ENCODE data around the gene KIF5A. TPM values are rescaled to one million over a fixed set of nuclear protein-coding genes. Genes with fewer than 3 reads are reported as not detected.

The KIF5A gene
- total RNA-seq, 2 experiments from 2014 or later, result 1.3 to 1.4 TPM

- H3K4me3 Mint-ChIP-seq, result no peak overlapping the region
- no peaks in the 10 kb centered on the region for H3K4me1 Mint-ChIP-seq
- POLR2A ChIA-PET, result no interaction called here
- H3K27ac Mint-ChIP-seq, result no peak overlapping the region
- peaks cover 2% of the 10 kb centered on the region for H3K27me3 Mint-ChIP-seq
- intact Hi-C loops (cut with DNase I, micrococcal nuclease), result no loop called here
- DNase-seq (no peak), ATAC-seq (no peak)
- CTCF ChIA-PET, result no interaction called here
- no peaks in the 10 kb centered on the region for H3K9me3 Mint-ChIP-seq (ENCODE audit: low read depth)
- no peaks in the 10 kb centered on the region for H3K36me3 Mint-ChIP-seq (ENCODE audit: low read depth)
Measured at GRCh38 chr12:57577981-57578758, 28.3 kb downstream of the KIF5A start.

DNA sequence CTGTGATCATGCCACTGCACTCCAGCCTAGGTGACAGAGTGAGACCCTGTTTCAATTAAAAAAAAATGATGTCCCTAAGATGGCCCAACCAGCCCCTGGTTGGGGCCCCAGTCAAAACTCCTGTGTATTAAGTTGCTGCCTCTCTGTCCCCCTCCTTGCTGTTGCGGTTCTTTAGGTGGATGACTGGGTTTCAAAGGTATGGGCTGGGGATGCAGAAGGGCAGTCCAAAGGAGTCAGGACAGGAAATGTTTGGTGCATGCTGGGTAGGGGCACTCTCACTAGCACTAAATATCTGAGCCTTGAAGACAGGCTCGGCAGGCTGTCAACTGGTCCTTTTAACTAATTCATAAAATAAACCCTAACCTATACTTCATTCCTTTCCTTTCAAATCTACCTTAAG, 29.2 kb downstream of the KIF5A start:
- H3K9me3 Mint-ChIP-seq (ENCODE audit: low read depth), result no peaks in the 10 kb centered on the region
- H3K27ac Mint-ChIP-seq, result no peak overlapping the region
- intact Hi-C loops (cut with DNase I, micrococcal nuclease), result no loop called here
- POLR2A ChIA-PET, result interaction anchor here (0.7 kb wide), 1 partner anchor 40 kb away, joined by 3 read pairs; no protein-coding TSS in a partner anchor
- no peak for DNase-seq
- H3K36me3 Mint-ChIP-seq (ENCODE audit: low read depth), result no peaks in the 10 kb centered on the region
- no peaks in the 10 kb centered on the region for H3K4me1 Mint-ChIP-seq
- no peak overlapping the region for H3K4me3 Mint-ChIP-seq
- CTCF ChIA-PET, result interaction anchor here (1.4 kb wide), 1 partner anchor 15 kb away, joined by 3 read pairs; no protein-coding TSS in a partner anchor
- ATAC-seq, result no peak
- H3K27me3 Mint-ChIP-seq, result peaks cover 5% of the 10 kb centered on the region

DNA sequence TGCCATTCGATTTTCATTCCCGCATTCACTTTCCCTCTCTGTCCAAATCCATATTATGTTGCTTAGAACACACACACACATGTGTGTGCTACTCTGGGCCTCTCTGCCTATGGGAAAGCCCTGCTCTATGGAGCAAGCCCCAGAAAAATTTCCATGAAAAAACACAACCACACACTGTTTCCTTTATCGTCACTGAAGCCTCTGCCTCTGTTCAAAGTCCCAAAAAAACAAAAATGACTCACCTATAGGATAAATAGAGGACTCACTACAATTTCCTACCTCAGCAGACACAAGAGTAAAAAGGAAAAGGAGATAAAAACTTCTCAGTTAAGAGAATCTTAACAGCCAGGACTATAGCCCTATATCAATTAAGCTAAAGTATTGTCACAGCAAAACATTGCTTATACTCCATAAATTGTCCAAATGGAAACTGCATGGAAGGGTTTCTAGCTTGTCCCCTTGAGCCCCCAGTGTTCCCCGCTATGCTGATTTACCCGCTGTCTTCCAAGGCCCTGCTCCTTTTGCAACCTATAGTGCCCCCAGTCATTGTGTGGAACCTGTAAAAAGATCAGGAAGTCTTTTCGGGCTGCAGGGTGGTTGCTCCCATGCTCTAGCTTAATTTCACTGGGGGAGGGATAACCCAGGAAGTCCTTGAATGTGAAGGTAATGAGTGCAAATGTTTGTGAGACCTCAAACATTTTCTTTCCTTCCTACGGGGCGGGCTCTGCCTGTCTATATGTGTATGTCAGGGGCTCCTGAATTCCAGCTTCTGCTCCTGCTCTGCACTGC, 30.0 kb downstream of the KIF5A start:
- ATAC-seq (no peak), DNase-seq (no peak)
- no peak overlapping the region for H3K27ac Mint-ChIP-seq
- peaks cover 5% of the 10 kb centered on the region for H3K27me3 Mint-ChIP-seq
- H3K4me1 Mint-ChIP-seq, result no peaks in the 10 kb centered on the region
- ChIA-PET POLR2A (no interaction called here), CTCF (interaction anchor here (0.7 to 1.4 kb wide), 4 partner anchors 14 to 337 kb away, joined by 3 to 4 read pairs (median 3); no protein-coding TSS in a partner anchor)
- intact Hi-C loops (cut with DNase I, micrococcal nuclease), result no loop called here
- no peak overlapping the region for H3K4me3 Mint-ChIP-seq
- H3K36me3 Mint-ChIP-seq (ENCODE audit: low read depth), result no peaks in the 10 kb centered on the region
- H3K9me3 Mint-ChIP-seq (ENCODE audit: low read depth), result no peaks in the 10 kb centered on the region

DNA sequence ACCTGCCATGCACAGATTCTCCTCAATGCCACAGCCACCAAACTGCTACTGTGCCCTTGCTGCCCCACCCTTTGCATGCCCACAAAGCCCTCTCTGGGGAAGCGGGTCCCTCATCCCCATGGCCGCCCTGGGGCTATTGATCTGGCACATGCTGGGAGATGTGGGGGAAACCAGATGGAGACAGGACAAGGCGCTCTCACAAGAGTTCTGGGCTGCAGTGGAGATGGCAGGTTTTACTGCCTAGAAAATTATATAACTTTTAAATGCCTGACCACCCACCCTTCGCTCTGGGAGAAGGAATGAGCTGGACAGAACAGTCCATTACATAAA, 30.6 kb downstream of the KIF5A start:
- H3K9me3 Mint-ChIP-seq (ENCODE audit: low read depth), result no peaks in the 10 kb centered on the region
- H3K36me3 Mint-ChIP-seq (ENCODE audit: low read depth), result no peaks in the 10 kb centered on the region
- DNase-seq, result no peak
- no peak for ATAC-seq
- CTCF ChIA-PET, result interaction anchor here (0.7 to 5.6 kb wide), 4 partner anchors 42 to 338 kb away, joined by 3 to 76 read pairs (median 4); no protein-coding TSS in a partner anchor
- POLR2A ChIA-PET, result no interaction called here
- peaks cover 5% of the 10 kb centered on the region for H3K27me3 Mint-ChIP-seq
- H3K4me3 Mint-ChIP-seq, result no peak overlapping the region
- intact Hi-C loops (cut with DNase I, micrococcal nuclease), result no loop called here
- no peak overlapping the region for H3K27ac Mint-ChIP-seq
- no peaks in the 10 kb centered on the region for H3K4me1 Mint-ChIP-seq

- no peaks in the 10 kb centered on the region for H3K9me3 Mint-ChIP-seq (ENCODE audit: low read depth)
- DNase-seq (no peak), ATAC-seq (no peak)
- no peak overlapping the region for H3K4me3 Mint-ChIP-seq
- H3K27me3 Mint-ChIP-seq, result peaks cover 5% of the 10 kb centered on the region
- H3K27ac Mint-ChIP-seq, result no peak overlapping the region
- intact Hi-C loops (cut with DNase I, micrococcal nuclease), result loop anchor here in 1 of 2 experiments (2.0 kb wide), 2 partner anchors 111 to 161 kb away; no protein-coding TSS in a partner anchor
- ChIA-PET CTCF (interaction anchor here (0.6 to 5.6 kb wide), 10 partner anchors 11 to 157 kb away, joined by 3 to 76 read pairs (median 4); no protein-coding TSS in a partner anchor), POLR2A (no interaction called here)
- H3K4me1 Mint-ChIP-seq, result no peaks in the 10 kb centered on the region
- no peaks in the 10 kb centered on the region for H3K36me3 Mint-ChIP-seq (ENCODE audit: low read depth)
Measured at GRCh38 chr12:57581802-57582201, 32.0 kb downstream of the KIF5A start.

- ChIA-PET CTCF (interaction anchor here (0.6 to 5.6 kb wide), 22 partner anchors 10 to 551 kb away, joined by 3 to 76 read pairs (median 6); partner anchors contain the start of genes DCTN2 and OS9), POLR2A (interaction anchor here (0.8 kb wide), 1 partner anchor 84 kb away, joined by 4 read pairs; no protein-coding TSS in a partner anchor)
- Mint-ChIP-seq H3K9me3 (ENCODE audit: low read depth) (no peaks in the 10 kb centered on the region), H3K27me3 (peaks cover 5% of the 10 kb centered on the region), H3K4me3 (no peak overlapping the region), H3K27ac (no peak overlapping the region), H3K36me3 (ENCODE audit: low read depth) (no peaks in the 10 kb centered on the region), H3K4me1 (no peaks in the 10 kb centered on the region)
- ATAC-seq, result no peak
- intact Hi-C loops (cut with DNase I, micrococcal nuclease), result loop anchor here in 1 of 2 experiments (2.0 kb wide), 2 partner anchors 110 to 160 kb away; no protein-coding TSS in a partner anchor
- no peak for DNase-seq
Measured at GRCh38 chr12:57582440-57582839, 32.6 kb downstream of the KIF5A start.

DNA sequence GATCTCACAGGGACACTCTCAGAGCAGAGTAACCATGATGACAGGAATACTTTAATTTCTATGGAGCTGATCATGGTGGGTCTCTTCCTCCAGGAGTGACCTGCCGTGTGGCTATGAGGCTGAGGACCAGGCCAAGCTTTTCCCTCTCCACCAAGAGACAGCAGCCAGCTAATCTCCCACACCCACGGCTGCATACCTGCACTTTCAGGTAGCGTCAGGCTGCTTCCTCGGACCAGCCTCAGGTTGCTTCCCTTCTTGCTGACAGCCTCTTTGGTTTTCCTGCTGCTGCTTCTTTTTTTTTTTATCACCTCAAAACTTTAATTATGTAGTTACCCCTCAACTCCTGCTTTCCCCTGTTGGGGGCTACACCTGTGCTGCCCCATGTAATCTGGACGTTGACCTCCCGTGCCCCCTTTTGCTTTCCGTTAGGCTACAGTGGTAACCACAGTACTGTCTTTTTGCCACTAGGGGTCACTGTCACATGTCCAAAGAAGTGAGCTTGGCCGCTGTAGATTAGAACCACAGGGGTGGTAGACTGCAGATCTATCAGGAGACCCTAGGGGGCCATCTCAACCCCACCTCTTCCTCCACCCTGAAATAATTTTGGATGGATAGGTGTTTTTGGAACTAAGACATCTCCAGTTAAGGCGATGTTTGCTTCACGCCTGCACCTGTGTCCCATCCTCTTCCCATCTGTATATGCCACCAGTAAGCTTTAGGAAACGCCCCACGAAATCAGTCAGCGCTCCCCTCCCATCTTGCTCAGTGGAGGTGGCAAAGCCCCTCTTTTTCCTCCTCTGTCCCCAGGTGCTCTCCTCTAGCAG, 33.4 kb downstream of the KIF5A start:
- no peaks in the 10 kb centered on the region for H3K4me1 Mint-ChIP-seq
- no peaks in the 10 kb centered on the region for H3K36me3 Mint-ChIP-seq (ENCODE audit: low read depth)
- ATAC-seq (peak; percentile 100), DNase-seq (peak; percentile 80)
- no peak overlapping the region for H3K27ac Mint-ChIP-seq
- CTCF ChIA-PET, result interaction anchor here (0.6 to 5.6 kb wide), 39 partner anchors 9 to 1560 kb away, joined by 3 to 76 read pairs (median 5); partner anchors contain the start of genes DCTN2 and OS9
- no peaks in the 10 kb centered on the region for H3K9me3 Mint-ChIP-seq (ENCODE audit: low read depth)
- H3K27me3 Mint-ChIP-seq, result peaks cover 5% of the 10 kb centered on the region
- POLR2A ChIA-PET, result interaction anchor here (0.8 to 1.0 kb wide), 3 partner anchors 38 to 110 kb away, joined by 3 to 6 read pairs (median 4); no protein-coding TSS in a partner anchor
- H3K4me3 Mint-ChIP-seq, result no peak overlapping the region
- intact Hi-C loops (cut with DNase I, micrococcal nuclease), result loop anchor here (1.0 to 2.0 kb wide), 7 partner anchors 38 to 322 kb away; partner anchors contain the start of gene B4GALNT1 (in 1 of the 2)

DNA sequence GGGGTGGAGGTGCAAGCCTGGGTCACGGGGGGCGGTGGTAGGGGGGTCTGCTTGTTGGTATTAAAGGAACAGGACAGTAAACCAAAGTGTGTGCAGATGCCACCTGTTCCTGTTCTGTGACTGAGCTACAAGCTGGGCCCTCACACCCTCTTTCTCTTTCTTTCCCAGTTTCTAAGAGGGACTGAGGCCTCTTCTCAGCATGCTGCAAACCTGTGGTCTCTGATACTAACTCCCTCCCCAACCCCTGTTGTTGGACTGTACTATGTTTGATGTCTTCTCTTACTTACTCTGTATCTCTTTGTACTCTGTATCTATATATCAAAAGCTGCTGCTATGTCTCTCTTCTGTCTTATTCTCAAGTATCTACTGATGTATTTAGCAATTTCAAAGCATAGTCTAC, 34.2 kb downstream of the KIF5A start:
- intact Hi-C loops (cut with DNase I, micrococcal nuclease), result no loop called here
- ChIA-PET CTCF (interaction anchor here (0.5 to 5.6 kb wide), 26 partner anchors 9 to 300 kb away, joined by 3 to 76 read pairs (median 6); partner anchors contain the start of genes DCTN2 and OS9), POLR2A (no interaction called here)

DNA sequence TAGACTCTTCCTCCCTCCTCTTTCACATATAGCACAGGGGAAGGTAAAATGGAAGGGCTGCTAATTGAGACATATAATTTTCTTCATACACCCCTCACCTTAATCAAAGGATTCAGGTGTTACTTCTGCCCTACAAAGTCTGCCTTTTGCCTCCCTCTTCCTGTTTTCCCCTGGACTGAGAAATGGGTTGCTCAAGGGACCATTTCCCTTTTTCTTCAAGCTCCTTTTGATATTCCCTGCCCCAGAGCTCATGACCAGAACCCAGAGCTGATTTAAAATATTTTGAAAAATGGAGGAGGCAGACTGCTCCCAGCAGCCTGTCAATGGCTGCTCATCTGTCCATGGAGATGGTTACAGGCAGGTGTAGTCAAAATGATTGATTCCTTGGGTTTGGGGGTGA, 34.8 kb downstream of the KIF5A start:
- CTCF ChIA-PET, result interaction anchor here (0.5 to 5.6 kb wide), 18 partner anchors 8 to 1939 kb away, joined by 3 to 76 read pairs (median 6); partner anchors contain the start of genes ARHGEF25, DCTN2 and OS9
- POLR2A ChIA-PET, result no interaction called here
- ATAC-seq (no peak), DNase-seq (no peak)
- intact Hi-C loops (cut with DNase I, micrococcal nuclease), result no loop called here
- no peak overlapping the region for H3K27ac Mint-ChIP-seq
- no peak overlapping the region for H3K4me3 Mint-ChIP-seq
- peaks cover 5% of the 10 kb centered on the region for H3K27me3 Mint-ChIP-seq
- no peaks in the 10 kb centered on the region for H3K36me3 Mint-ChIP-seq (ENCODE audit: low read depth)
- no peaks in the 10 kb centered on the region for H3K9me3 Mint-ChIP-seq (ENCODE audit: low read depth)
- H3K4me1 Mint-ChIP-seq, result no peaks in the 10 kb centered on the region

More for the DNA sequence above, 34.2 kb downstream of the KIF5A start:
- Mint-ChIP-seq H3K4me1 (no peaks in the 10 kb centered on the region), H3K27ac (no peak overlapping the region), H3K27me3 (peaks cover 5% of the 10 kb centered on the region), H3K4me3 (no peak overlapping the region), H3K36me3 (ENCODE audit: low read depth) (no peaks in the 10 kb centered on the region), H3K9me3 (ENCODE audit: low read depth) (no peaks in the 10 kb centered on the region)
- DNase-seq, result no peak
- no peak for ATAC-seq

DNA sequence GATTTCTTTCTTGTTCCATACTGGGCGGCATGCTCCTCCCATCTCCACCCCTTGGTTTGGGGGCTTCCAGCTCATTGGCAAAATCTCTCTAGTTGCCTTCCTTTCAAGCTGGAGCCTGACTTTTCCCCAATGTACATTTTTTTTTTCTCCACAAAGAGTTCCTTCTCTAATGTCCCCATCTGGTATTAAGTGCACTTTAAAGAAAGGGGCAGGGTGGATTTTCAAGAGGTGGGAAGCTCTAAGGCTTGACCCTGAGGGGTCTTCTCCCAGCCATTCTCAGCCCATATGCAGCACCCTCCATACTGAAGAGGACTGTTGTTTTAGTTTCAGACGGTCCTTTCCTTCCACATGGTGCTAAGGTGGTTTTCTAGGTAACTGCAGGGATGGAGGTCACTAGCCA, 35.3 kb downstream of the KIF5A start:
- DNase-seq (no peak), ATAC-seq (no peak)
- ChIA-PET POLR2A (interaction anchor here (0.5 to 0.6 kb wide), 2 partner anchors 23 to 289 kb away, joined by 4 to 5 read pairs; no protein-coding TSS in a partner anchor), CTCF (interaction anchor here (0.5 to 5.6 kb wide), 15 partner anchors 9 to 1939 kb away, joined by 3 to 76 read pairs (median 4); partner anchors contain the start of genes ARHGEF25 and DCTN2)
- peaks cover 5% of the 10 kb centered on the region for H3K27me3 Mint-ChIP-seq
- H3K4me1 Mint-ChIP-seq, result no peaks in the 10 kb centered on the region
- intact Hi-C loops (cut with DNase I, micrococcal nuclease), result no loop called here
- H3K9me3 Mint-ChIP-seq (ENCODE audit: low read depth), result no peaks in the 10 kb centered on the region
- H3K4me3 Mint-ChIP-seq, result no peak overlapping the region
- no peaks in the 10 kb centered on the region for H3K36me3 Mint-ChIP-seq (ENCODE audit: low read depth)
- no peak overlapping the region for H3K27ac Mint-ChIP-seq

Measured in activated CD4-positive, alpha-beta T cell treated with anti-CD3 and anti-CD28 coated beads for 36 hours (primary cell).